Measurements from ENCODE around the gene CHD3. TPM values are rescaled to one million over a fixed set of nuclear protein-coding genes. Genes with fewer than 3 reads are reported as not detected.
A peak's percentile ranks its signal among the peaks of the same experiment; 100 is the strongest.
"Not testable (repeated sequence)": the region's sequence is repeated elsewhere in the genome, so short reads cannot be mapped to it uniquely, and the experiment has no call there.

The CHD3 gene
- total and polyA plus RNA-seq, 4 experiments from 2014 or later: 0.84 to 287 (median 149) TPM

DNA sequence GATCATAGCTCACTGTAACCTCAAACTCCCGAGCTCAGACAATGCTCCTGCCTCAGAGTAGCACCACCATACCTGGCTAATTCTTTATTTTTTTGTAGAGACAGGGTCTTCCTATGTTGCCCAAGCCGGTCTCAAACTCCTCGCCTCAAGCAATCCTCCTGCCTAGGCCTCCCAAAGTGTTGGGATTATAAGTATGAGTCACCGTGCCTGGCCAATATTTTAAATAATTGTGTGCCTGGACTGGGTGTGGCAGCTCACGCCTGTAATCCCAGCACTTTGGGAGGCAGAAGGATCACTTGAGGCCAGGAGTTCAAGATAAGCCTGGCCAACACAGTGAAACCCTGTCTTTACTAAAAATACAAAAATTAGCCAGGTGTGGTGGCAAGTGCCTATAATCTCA is 24.2 kb upstream of the CHD3 start:
- not testable (repeated sequence) for H3K27ac Mint-ChIP-seq

DNA sequence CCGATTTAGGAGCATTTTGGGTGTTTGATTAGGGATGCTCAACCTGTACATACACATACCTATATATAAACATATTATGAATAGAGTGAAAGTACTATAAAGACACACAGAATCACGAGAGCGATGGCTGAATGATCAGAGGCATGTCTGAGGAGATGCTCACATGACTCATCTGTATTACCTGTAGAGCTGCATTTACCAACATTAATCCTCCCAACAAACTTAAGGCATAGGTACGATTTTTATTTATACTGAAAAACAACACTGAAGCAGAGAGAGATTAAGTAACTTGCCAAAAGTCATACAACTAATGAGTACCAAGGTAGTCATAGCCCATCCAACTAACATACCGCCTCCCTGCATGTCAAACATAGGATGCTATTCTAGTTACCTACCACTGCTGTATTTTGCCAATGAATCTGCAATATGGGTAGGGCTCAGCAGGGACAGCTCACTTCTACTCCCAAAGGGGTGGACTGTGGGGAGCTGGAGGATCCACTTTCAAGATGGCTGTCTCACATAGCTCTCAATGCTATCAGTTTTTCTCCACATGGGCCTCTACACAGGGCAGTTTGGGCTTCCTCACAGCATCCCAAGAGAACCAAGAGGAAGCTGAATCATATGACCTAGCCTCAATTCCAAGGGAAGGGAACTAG is 23.5 kb upstream of the CHD3 start:
- peaks cover 4 to 6% of the 10 kb centered on the region in 2 donors for H3K36me3 Mint-ChIP-seq
- Histone ChIP-seq H3K4me1 (ENCODE audit: insufficient read depth, low read length) (peaks cover 30% of the 10 kb centered on the region), H3K36me3 (ENCODE audit: insufficient read depth, low read length) (no peaks in the 10 kb centered on the region), H3K27me3 (ENCODE audit: insufficient read depth, low read length) (no peaks in the 10 kb centered on the region), H3K9me3 (ENCODE audit: control insufficient read depth in 1 of 2, low read length in 2 of 2) (no peaks in the 10 kb centered on the region), H3K27ac (ENCODE audit: low read depth, low read length) (no peak overlapping the region), H3K4me3 (ENCODE audit: low read length in 2 of 2) (no peak overlapping the region)
- H3K4me1 Mint-ChIP-seq: peaks cover 29 to 44% (median 37%) of the 10 kb centered on the region in 4 donors
- POLR2A ChIA-PET (ENCODE audit: partially characterized antibody): interaction anchor here (1.0 to 4.9 kb wide), 8 partner anchors 20 to 254 kb away, joined by 3 to 29 read pairs (median 4); partner anchors contain the start of genes CHD3 and RNF227
- peak overlapping the region in 3 of 7 donors; percentile 24 to 44 (median 29) for H3K27ac Mint-ChIP-seq
- no peak overlapping the region for H3K4me3 Mint-ChIP-seq
- H3K9me3 Mint-ChIP-seq: no peaks in the 10 kb centered on the region
- H3K27me3 Mint-ChIP-seq: no peaks in the 10 kb centered on the region
- intact Hi-C loops (cut with micrococcal nuclease): no loop called here
- CTCF ChIA-PET (ENCODE audit: partially characterized antibody): interaction anchor here (1.1 to 14.8 kb wide), 9 partner anchors 11 to 123 kb away, joined by 3 to 311 read pairs (median 6); no protein-coding TSS in a partner anchor
- no peak for DNase-seq

More for the DNA sequence above, 24.2 kb upstream of the CHD3 start:
- H3K27me3 Mint-ChIP-seq; H3K27me3 ChIP-seq (ENCODE audit: insufficient read depth, low read length); H3K36me3 ChIP-seq (ENCODE audit: insufficient read depth, low read length); H3K9me3 ChIP-seq (ENCODE audit: control insufficient read depth in 1 of 2, low read length in 2 of 2); H3K4me3 ChIP-seq (ENCODE audit: low read length in 2 of 2); H3K9me3 Mint-ChIP-seq; H3K27ac ChIP-seq (ENCODE audit: low read depth, low read length); H3K4me3 Mint-ChIP-seq; intact Hi-C loops (cut with micrococcal nuclease); DNase-seq: not testable (repeated sequence)
- ChIA-PET POLR2A (ENCODE audit: partially characterized antibody) (interaction anchor here (0.7 to 4.9 kb wide), 7 partner anchors 19 to 738 kb away, joined by 3 to 29 read pairs (median 5); partner anchors contain the start of gene RNF227), CTCF (ENCODE audit: partially characterized antibody) (interaction anchor here (1.0 to 14.8 kb wide), 14 partner anchors 21 to 196 kb away, joined by 3 to 311 read pairs (median 7); partner anchors contain the start of genes KDM6B and RNF227)
- H3K4me1 Mint-ChIP-seq: peaks cover 26 to 44% (median 33%) of the 10 kb centered on the region in 4 donors
- H3K4me1 ChIP-seq (ENCODE audit: insufficient read depth, low read length): peaks cover 26% of the 10 kb centered on the region
- H3K36me3 Mint-ChIP-seq: peaks cover 4 to 11% of the 10 kb centered on the region in 2 donors

DNA sequence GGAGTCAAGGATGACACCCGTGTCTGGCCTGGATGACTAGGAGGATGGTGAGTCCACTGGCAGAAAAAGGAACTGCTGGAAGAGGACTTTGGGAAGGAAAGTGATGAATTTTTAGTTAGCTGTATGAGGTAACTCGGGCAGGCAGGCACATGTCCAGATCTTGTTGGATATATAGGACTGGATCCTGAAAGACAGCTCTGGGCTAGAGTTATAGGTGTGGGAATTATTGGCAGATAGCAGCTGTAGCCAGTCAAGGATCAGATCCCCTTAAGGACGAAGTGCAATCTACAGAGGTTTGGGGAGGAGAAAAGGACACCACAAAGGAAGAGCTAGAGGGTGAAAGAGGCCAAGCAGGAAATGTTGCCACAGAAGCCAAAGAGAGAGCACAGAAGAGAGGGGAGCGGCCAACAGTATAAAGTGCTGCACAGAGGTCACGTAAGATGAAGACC is 20.7 kb upstream of the CHD3 start:
- intact Hi-C loops (cut with micrococcal nuclease): loop anchor here (2.0 kb wide), 1 partner anchor 19 kb away; no protein-coding TSS in a partner anchor
- peaks cover 30% of the 10 kb centered on the region for H3K4me1 ChIP-seq (ENCODE audit: insufficient read depth, low read length)
- ChIA-PET CTCF (ENCODE audit: partially characterized antibody) (interaction anchor here (0.9 to 14.8 kb wide), 9 partner anchors 10 to 174 kb away, joined by 3 to 311 read pairs (median 4); partner anchors contain the start of gene NAA38), POLR2A (ENCODE audit: partially characterized antibody) (interaction anchor here (1.6 to 3.8 kb wide), 6 partner anchors 11 to 64 kb away, joined by 4 to 19 read pairs (median 8); partner anchors contain the start of genes CHD3, CNTROB, CYB5D1 and KDM6B)
- no peaks in the 10 kb centered on the region for H3K27me3 ChIP-seq (ENCODE audit: insufficient read depth, low read length)
- Mint-ChIP-seq H3K36me3 (peaks cover 1 to 11% of the 10 kb centered on the region in 2 donors), H3K27me3 (no peaks in the 10 kb centered on the region), H3K4me1 (peaks cover 27 to 41% (median 34%) of the 10 kb centered on the region in 4 donors), H3K4me3 (peak overlapping the region; percentile 50 to 84 (median 72)), H3K27ac (peak overlapping the region; percentile 59 to 90 (median 89)), H3K9me3 (no peaks in the 10 kb centered on the region)
- peak in 1 of 5 donors; percentile 36 for DNase-seq
- no peaks in the 10 kb centered on the region for H3K9me3 ChIP-seq (ENCODE audit: control insufficient read depth in 1 of 2, low read length in 2 of 2)
- H3K4me3 ChIP-seq (ENCODE audit: low read length in 2 of 2): peak overlapping the region in 1 of 2 donors; percentile 29
- peak overlapping the region; percentile 39 for H3K27ac ChIP-seq (ENCODE audit: low read depth, low read length)
- H3K36me3 ChIP-seq (ENCODE audit: insufficient read depth, low read length): no peaks in the 10 kb centered on the region

DNA sequence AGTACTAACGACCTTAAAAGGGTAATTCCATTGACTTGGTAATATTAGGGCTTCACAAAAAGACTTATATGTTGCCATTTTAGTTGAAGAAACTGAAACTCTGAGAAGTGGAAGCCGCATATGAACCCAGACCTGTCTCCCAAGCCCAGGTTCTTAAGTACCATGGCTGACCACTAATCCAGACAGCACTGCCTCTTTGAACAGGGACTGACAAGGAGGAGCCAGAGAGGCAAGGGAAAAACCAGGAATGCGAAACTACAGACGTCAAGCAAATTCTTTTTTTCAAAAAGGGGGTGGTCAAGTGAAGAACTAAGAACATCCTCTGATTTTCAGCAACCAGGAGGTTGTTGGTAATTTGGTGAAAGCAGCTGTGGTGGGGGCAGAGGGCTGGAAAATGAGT is 15.5 kb upstream of the CHD3 start:
- Histone ChIP-seq H3K4me1 (ENCODE audit: insufficient read depth, low read length) (peaks cover 15% of the 10 kb centered on the region), H3K9me3 (ENCODE audit: control insufficient read depth in 1 of 2, low read length in 2 of 2) (no peaks in the 10 kb centered on the region), H3K27me3 (ENCODE audit: insufficient read depth, low read length) (no peaks in the 10 kb centered on the region), H3K27ac (ENCODE audit: low read depth, low read length) (no peak overlapping the region), H3K4me3 (ENCODE audit: low read length in 2 of 2) (no peak overlapping the region), H3K36me3 (ENCODE audit: insufficient read depth, low read length) (no peaks in the 10 kb centered on the region)
- CTCF ChIA-PET (ENCODE audit: partially characterized antibody): interaction anchor here (4.6 kb wide), 1 partner anchor 11 kb away, joined by 18 read pairs; no protein-coding TSS in a partner anchor
- peak overlapping the region in 3 of 7 donors; percentile 37 to 86 (median 61) for H3K27ac Mint-ChIP-seq
- no peaks in the 10 kb centered on the region for H3K27me3 Mint-ChIP-seq
- H3K4me3 Mint-ChIP-seq: no peak overlapping the region
- no peaks in the 10 kb centered on the region for H3K9me3 Mint-ChIP-seq
- POLR2A ChIA-PET (ENCODE audit: partially characterized antibody): interaction anchor here (1.0 to 1.3 kb wide), 3 partner anchors 10 to 50 kb away, joined by 3 to 5 read pairs (median 3); no protein-coding TSS in a partner anchor
- intact Hi-C loops (cut with micrococcal nuclease): no loop called here
- DNase-seq: no peak
- H3K36me3 Mint-ChIP-seq: peaks cover 12 to 15% of the 10 kb centered on the region in 2 donors
- peaks cover 11 to 36% (median 25%) of the 10 kb centered on the region in 4 donors for H3K4me1 Mint-ChIP-seq

DNA sequence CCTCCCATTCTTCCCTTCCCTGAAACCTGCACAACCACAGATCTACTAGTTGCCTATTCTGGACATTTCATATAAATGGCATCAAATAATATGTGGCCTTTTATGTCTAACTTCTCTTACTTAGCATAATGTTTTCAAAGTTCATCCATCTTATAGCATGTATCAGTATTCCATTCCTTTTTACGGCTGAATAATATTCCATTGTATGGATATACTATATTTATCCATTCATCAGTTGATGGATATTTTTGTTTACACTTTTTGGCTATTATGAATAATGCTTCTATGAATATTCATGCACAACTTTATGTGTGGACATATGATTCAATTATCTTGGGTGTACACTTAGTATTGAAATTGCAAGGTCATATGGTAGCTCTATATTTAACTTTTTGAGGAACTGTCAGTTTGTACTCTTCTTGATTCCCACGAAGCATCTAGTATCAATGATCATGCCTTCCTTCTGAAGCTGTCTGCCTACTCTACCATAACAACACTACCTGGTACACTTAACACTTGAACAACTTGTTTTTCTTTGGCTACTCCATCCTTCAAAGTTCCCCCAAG is 12.7 kb upstream of the CHD3 start:
- Histone ChIP-seq H3K9me3 (ENCODE audit: control insufficient read depth in 1 of 2, low read length in 2 of 2) (no peaks in the 10 kb centered on the region), H3K36me3 (ENCODE audit: insufficient read depth, low read length) (peaks cover 11% of the 10 kb centered on the region), H3K4me1 (ENCODE audit: insufficient read depth, low read length) (peaks cover 13% of the 10 kb centered on the region), H3K4me3 (ENCODE audit: low read length in 2 of 2) (no peak overlapping the region), H3K27me3 (ENCODE audit: insufficient read depth, low read length) (no peaks in the 10 kb centered on the region), H3K27ac (ENCODE audit: low read depth, low read length) (no peak overlapping the region)
- CTCF ChIA-PET (ENCODE audit: partially characterized antibody): interaction anchor here (1.6 to 4.6 kb wide), 2 partner anchors 10 to 13 kb away, joined by 6 to 18 read pairs; no protein-coding TSS in a partner anchor
- no peak for DNase-seq
- Mint-ChIP-seq H3K4me1 (peaks cover 0 to 18% (median 12%) of the 10 kb centered on the region in 4 donors), H3K9me3 (no peaks in the 10 kb centered on the region), H3K36me3 (peaks cover 12 to 15% of the 10 kb centered on the region in 2 donors), H3K27ac (peak overlapping the region in 3 of 7 donors; percentile 10 to 61 (median 32)), H3K4me3 (no peak overlapping the region), H3K27me3 (no peaks in the 10 kb centered on the region)
- POLR2A ChIA-PET (ENCODE audit: partially characterized antibody): interaction anchor here (1.5 kb wide), 1 partner anchor 11 kb away, joined by 3 read pairs; no protein-coding TSS in a partner anchor
- intact Hi-C loops (cut with micrococcal nuclease): no loop called here

DNA sequence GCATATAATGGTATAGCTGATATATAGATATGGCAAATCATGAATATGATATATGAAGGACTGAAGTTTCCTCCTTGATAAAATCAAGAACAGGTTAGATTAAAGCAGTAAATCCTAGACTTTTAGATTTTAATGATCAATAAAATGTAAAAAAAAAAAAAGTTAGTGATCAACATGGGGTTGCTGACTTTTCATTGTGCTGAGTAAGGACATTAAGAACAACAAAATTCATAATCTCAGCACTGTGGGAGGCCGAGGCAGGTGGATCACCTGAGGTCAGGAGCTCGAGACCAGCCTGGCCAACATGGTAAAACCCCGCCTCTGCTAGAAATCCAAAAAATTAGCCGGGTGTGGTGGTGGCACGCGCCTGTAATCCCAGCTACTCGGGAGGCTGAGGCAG is 10.4 kb upstream of the CHD3 start:
- peaks cover 0 to 18% (median 11%) of the 10 kb centered on the region in 4 donors for H3K4me1 Mint-ChIP-seq

More for the DNA sequence above, 10.4 kb upstream of the CHD3 start:
- H3K36me3 Mint-ChIP-seq: peaks cover 7 to 10% of the 10 kb centered on the region in 2 donors
- peaks cover 14% of the 10 kb centered on the region for H3K36me3 ChIP-seq (ENCODE audit: insufficient read depth, low read length)
- H3K27me3 Mint-ChIP-seq: no peaks in the 10 kb centered on the region
- no peak overlapping the region for H3K4me3 Mint-ChIP-seq
- ChIA-PET CTCF (ENCODE audit: partially characterized antibody) (interaction anchor here (1.2 kb wide), 2 partner anchors 10 to 20 kb away, joined by 3 read pairs; no protein-coding TSS in a partner anchor), POLR2A (ENCODE audit: partially characterized antibody) (no interaction called here)
- no peak for DNase-seq
- peaks cover 36% of the 10 kb centered on the region for H3K4me1 ChIP-seq (ENCODE audit: insufficient read depth, low read length)
- no peaks in the 10 kb centered on the region for H3K9me3 ChIP-seq (ENCODE audit: control insufficient read depth in 1 of 2, low read length in 2 of 2)
- intact Hi-C loops (cut with micrococcal nuclease): no loop called here
- H3K4me3 ChIP-seq (ENCODE audit: low read length in 2 of 2): no peak overlapping the region
- no peak overlapping the region for H3K27ac ChIP-seq (ENCODE audit: low read depth, low read length)
- no peaks in the 10 kb centered on the region for H3K9me3 Mint-ChIP-seq
- H3K27ac Mint-ChIP-seq: no peak overlapping the region
- no peaks in the 10 kb centered on the region for H3K27me3 ChIP-seq (ENCODE audit: insufficient read depth, low read length)
